ENCODE results near the gene LRRC49. TPM values are rescaled to one million over a fixed set of nuclear protein-coding genes. Genes with fewer than 3 reads are reported as not detected.
"Not testable (repeated sequence)": the region's sequence is repeated elsewhere in the genome, so short reads cannot be mapped to it uniquely, and the experiment has no call there.

The LRRC49 gene
- total RNA-seq, 1 experiment from 2014 or later = 5.6 TPM

GRCh38 chr15:70923311-70924080 is 30.9 kb downstream of the LRRC49 start:
- H3K4me3 ChIP-seq (ENCODE audit: insufficient read depth, low read depth, low read length) = no peak overlapping the region
- no peak for DNase-seq
- no peaks in the 10 kb centered on the region for H3K27me3 ChIP-seq (ENCODE audit: control insufficient read depth, insufficient read depth, low read length)
- H3K36me3 ChIP-seq (replicated peaks; ENCODE audit: control insufficient read depth, insufficient read depth, low read length) = no peaks in the 10 kb centered on the region

GRCh38 chr15:70926914-70927313 is 34.3 kb downstream of the LRRC49 start:
- H3K27me3 ChIP-seq (ENCODE audit: control insufficient read depth, insufficient read depth, low read length) = not testable (repeated sequence)

GRCh38 chr15:70931821-70932220 is 39.2 kb downstream of the LRRC49 start:
- Histone ChIP-seq H3K4me3 (ENCODE audit: insufficient read depth, low read depth, low read length) (no peak overlapping the region), H3K36me3 (replicated peaks; ENCODE audit: control insufficient read depth, insufficient read depth, low read length) (no peaks in the 10 kb centered on the region), H3K27me3 (ENCODE audit: control insufficient read depth, insufficient read depth, low read length) (no peaks in the 10 kb centered on the region)
- no peak for DNase-seq

More at GRCh38 chr15:70926914-70927313, 34.3 kb downstream of the LRRC49 start:
- not testable (repeated sequence) for H3K4me3 ChIP-seq (ENCODE audit: insufficient read depth, low read depth, low read length); H3K36me3 ChIP-seq (replicated peaks; ENCODE audit: control insufficient read depth, insufficient read depth, low read length); DNase-seq

- no peak overlapping the region for H3K4me3 ChIP-seq (ENCODE audit: insufficient read depth, low read depth, low read length)
- no peaks in the 10 kb centered on the region for H3K27me3 ChIP-seq (ENCODE audit: control insufficient read depth, insufficient read depth, low read length)
- DNase-seq = no peak
- H3K36me3 ChIP-seq (replicated peaks; ENCODE audit: control insufficient read depth, insufficient read depth, low read length) = no peaks in the 10 kb centered on the region
These were observed 39.8 kb downstream of the LRRC49 start for GRCh38 chr15:70932397-70932796.

GRCh38 chr15:70933411-70933810 is 40.8 kb downstream of the LRRC49 start:
- no peak for DNase-seq
- H3K4me3 ChIP-seq (ENCODE audit: insufficient read depth, low read depth, low read length) = no peak overlapping the region
- no peaks in the 10 kb centered on the region for H3K27me3 ChIP-seq (ENCODE audit: control insufficient read depth, insufficient read depth, low read length)
- H3K36me3 ChIP-seq (replicated peaks; ENCODE audit: control insufficient read depth, insufficient read depth, low read length) = no peaks in the 10 kb centered on the region

GRCh38 chr15:70935631-70936030 is 43.0 kb downstream of the LRRC49 start:
- DNase-seq = no peak
- H3K4me3 ChIP-seq (ENCODE audit: insufficient read depth, low read depth, low read length) = no peak overlapping the region
- no peaks in the 10 kb centered on the region for H3K27me3 ChIP-seq (ENCODE audit: control insufficient read depth, insufficient read depth, low read length)
- H3K36me3 ChIP-seq (replicated peaks; ENCODE audit: control insufficient read depth, insufficient read depth, low read length) = no peaks in the 10 kb centered on the region

GRCh38 chr15:70936326-70936725 is 43.7 kb downstream of the LRRC49 start:
- DNase-seq = no peak
- Histone ChIP-seq H3K36me3 (replicated peaks; ENCODE audit: control insufficient read depth, insufficient read depth, low read length) (no peaks in the 10 kb centered on the region), H3K27me3 (ENCODE audit: control insufficient read depth, insufficient read depth, low read length) (no peaks in the 10 kb centered on the region), H3K4me3 (ENCODE audit: insufficient read depth, low read depth, low read length) (no peak overlapping the region)

GRCh38 chr15:70943285-70943684 is 50.7 kb downstream of the LRRC49 start:
- not testable (repeated sequence) for H3K4me3 ChIP-seq (ENCODE audit: insufficient read depth, low read depth, low read length)

GRCh38 chr15:70947351-70948335 is 55.0 kb downstream of the LRRC49 start:
- Histone ChIP-seq H3K27me3 (ENCODE audit: control insufficient read depth, insufficient read depth, low read length) (no peaks in the 10 kb centered on the region), H3K36me3 (replicated peaks; ENCODE audit: control insufficient read depth, insufficient read depth, low read length) (no peaks in the 10 kb centered on the region), H3K4me3 (ENCODE audit: insufficient read depth, low read depth, low read length) (no peak overlapping the region)
- no peak for DNase-seq

More at GRCh38 chr15:70943285-70943684, 50.7 kb downstream of the LRRC49 start:
- H3K27me3 ChIP-seq (ENCODE audit: control insufficient read depth, insufficient read depth, low read length); H3K36me3 ChIP-seq (replicated peaks; ENCODE audit: control insufficient read depth, insufficient read depth, low read length); DNase-seq: not testable (repeated sequence)

GRCh38 chr15:70950953-70951352 is 58.3 kb downstream of the LRRC49 start:
- H3K27me3 ChIP-seq (ENCODE audit: control insufficient read depth, insufficient read depth, low read length) = no peaks in the 10 kb centered on the region
- H3K36me3 ChIP-seq (replicated peaks; ENCODE audit: control insufficient read depth, insufficient read depth, low read length) = no peaks in the 10 kb centered on the region
- DNase-seq = no peak
- H3K4me3 ChIP-seq (ENCODE audit: insufficient read depth, low read depth, low read length) = no peak overlapping the region

- DNase-seq = no peak
- Histone ChIP-seq H3K27me3 (ENCODE audit: control insufficient read depth, insufficient read depth, low read length) (no peaks in the 10 kb centered on the region), H3K36me3 (replicated peaks; ENCODE audit: control insufficient read depth, insufficient read depth, low read length) (no peaks in the 10 kb centered on the region), H3K4me3 (ENCODE audit: insufficient read depth, low read depth, low read length) (no peak overlapping the region)
These were observed 61.5 kb downstream of the LRRC49 start for GRCh38 chr15:70954171-70954570.

- Histone ChIP-seq H3K36me3 (replicated peaks; ENCODE audit: control insufficient read depth, insufficient read depth, low read length) (no peaks in the 10 kb centered on the region), H3K27me3 (ENCODE audit: control insufficient read depth, insufficient read depth, low read length) (no peaks in the 10 kb centered on the region)
- DNase-seq = peak; percentile 6
These were observed 62.1 kb downstream of the LRRC49 start for GRCh38 chr15:70954733-70955132.

GRCh38 chr15:70955151-70955550 is 62.5 kb downstream of the LRRC49 start:
- Histone ChIP-seq H3K27me3 (ENCODE audit: control insufficient read depth, insufficient read depth, low read length) (no peaks in the 10 kb centered on the region), H3K4me3 (ENCODE audit: insufficient read depth, low read depth, low read length) (no peak overlapping the region), H3K36me3 (replicated peaks; ENCODE audit: control insufficient read depth, insufficient read depth, low read length) (no peaks in the 10 kb centered on the region)
- DNase-seq = no peak

More at GRCh38 chr15:70954733-70955132, 62.1 kb downstream of the LRRC49 start:
- no peak overlapping the region for H3K4me3 ChIP-seq (ENCODE audit: insufficient read depth, low read depth, low read length)

- DNase-seq = no peak
These were observed 63.8 kb downstream of the LRRC49 start for GRCh38 chr15:70956201-70956995.

More at GRCh38 chr15:70956201-70956995, 63.8 kb downstream of the LRRC49 start:
- Histone ChIP-seq H3K27me3 (ENCODE audit: control insufficient read depth, insufficient read depth, low read length) (no peaks in the 10 kb centered on the region), H3K4me3 (ENCODE audit: insufficient read depth, low read depth, low read length) (no peak overlapping the region), H3K36me3 (replicated peaks; ENCODE audit: control insufficient read depth, insufficient read depth, low read length) (no peaks in the 10 kb centered on the region)
